ENCODE results near the gene TIMM50.

Gene TIMM50

DNA sequence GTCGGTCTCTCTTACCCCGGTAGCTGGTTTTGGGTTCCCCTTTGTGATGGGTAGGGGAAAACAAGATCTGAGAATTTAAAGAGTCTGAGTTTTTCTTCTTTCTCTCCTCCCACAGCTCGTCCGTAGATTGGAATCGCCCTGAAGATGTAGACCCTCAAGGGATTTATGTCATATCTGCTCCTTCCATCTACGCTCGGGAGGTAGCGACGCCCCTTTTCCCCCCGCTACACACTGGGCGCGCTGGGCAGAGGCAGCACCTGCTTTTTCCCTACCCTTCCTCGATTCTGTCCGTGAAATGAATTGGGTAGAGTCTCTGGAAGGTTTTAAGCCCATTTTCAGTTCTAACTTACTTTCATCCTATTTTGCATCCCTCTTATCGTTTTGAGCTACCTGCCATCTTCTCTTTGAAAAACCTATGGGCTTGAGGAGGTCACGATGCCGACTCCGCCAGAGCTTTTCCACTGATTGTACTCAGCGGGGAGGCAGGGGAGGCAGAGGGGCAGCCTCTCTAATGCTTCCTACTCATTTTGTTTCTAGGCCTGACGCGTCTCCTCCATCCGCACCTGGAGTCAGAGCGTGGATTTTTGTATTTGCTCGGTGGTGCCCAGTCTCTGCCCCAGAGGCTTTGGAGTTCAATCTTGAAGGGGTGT lies 27.2 kb downstream of the TIMM50 start:
- no peaks in the 10 kb centered on the region for H3K36me3 ChIP-seq (ENCODE audit: control insufficient read depth, insufficient read depth, low read length)
- peaks cover 56% of the 10 kb centered on the region for H3K27me3 ChIP-seq (ENCODE audit: control insufficient read depth, insufficient read depth, low read length)
- no peak overlapping the region for H3K4me3 ChIP-seq (ENCODE audit: low read length)
- H3K9ac ChIP-seq (ENCODE audit: low read length): no peak overlapping the region
- no peaks in the 10 kb centered on the region for H3K9me3 ChIP-seq (ENCODE audit: control insufficient read depth, low read length)
- no peaks in the 10 kb centered on the region for H3K4me1 ChIP-seq (ENCODE audit: control insufficient read depth, insufficient read depth, low read length)

DNA sequence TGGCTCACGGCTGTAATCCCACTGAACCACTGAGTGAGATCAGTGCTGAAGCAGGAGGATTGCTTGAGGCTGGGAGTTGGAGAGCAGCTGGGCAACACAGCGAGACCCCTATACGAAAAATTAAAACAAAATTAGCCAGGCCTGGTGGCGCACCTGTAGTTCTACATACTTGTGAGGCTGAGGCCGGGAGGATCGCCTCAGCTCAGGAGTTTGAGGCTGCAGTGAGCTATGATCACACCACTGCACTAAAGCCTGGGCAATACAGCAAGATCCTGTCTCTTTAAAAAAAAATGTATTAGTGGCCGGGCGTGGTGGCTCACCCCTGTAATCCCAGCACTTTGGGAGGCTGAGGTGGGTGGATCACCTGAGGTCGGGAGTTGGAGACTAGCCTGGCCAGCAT lies 28.0 kb downstream of the TIMM50 start:
- peaks cover 55% of the 10 kb centered on the region for H3K27me3 ChIP-seq (ENCODE audit: control insufficient read depth, insufficient read depth, low read length)
- no peaks in the 10 kb centered on the region for H3K36me3 ChIP-seq (ENCODE audit: control insufficient read depth, insufficient read depth, low read length)
- no peak overlapping the region for H3K9ac ChIP-seq (ENCODE audit: low read length)
- H3K4me3 ChIP-seq (ENCODE audit: low read length): no peak overlapping the region
- H3K4me1 ChIP-seq (ENCODE audit: control insufficient read depth, insufficient read depth, low read length): no peaks in the 10 kb centered on the region
- no peaks in the 10 kb centered on the region for H3K9me3 ChIP-seq (ENCODE audit: control insufficient read depth, low read length)

DNA sequence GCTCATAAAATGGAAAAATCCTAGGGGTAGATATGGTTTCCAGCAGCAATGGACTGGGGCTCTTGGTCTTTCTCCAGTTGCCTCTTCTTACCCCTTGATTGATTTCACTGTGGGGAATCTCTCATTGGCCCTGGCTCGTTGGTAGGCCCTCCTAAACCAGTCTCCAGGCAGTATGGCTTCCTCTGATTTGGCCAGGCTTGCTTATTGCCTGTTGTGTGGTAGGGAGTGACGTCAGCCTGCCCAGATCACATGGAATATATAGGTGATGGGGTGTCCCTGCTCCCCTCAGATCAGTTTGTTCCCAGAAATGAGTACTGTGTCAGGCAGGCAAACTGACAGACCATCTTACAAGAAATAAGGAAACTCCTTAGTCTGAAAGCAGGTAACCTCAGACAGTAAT lies 28.6 kb downstream of the TIMM50 start:
- Histone ChIP-seq H3K9ac (ENCODE audit: low read length) (no peak overlapping the region), H3K4me1 (ENCODE audit: control insufficient read depth, insufficient read depth, low read length) (no peaks in the 10 kb centered on the region), H3K9me3 (ENCODE audit: control insufficient read depth, low read length) (no peaks in the 10 kb centered on the region), H3K36me3 (ENCODE audit: control insufficient read depth, insufficient read depth, low read length) (no peaks in the 10 kb centered on the region), H3K27me3 (ENCODE audit: control insufficient read depth, insufficient read depth, low read length) (peaks cover 59% of the 10 kb centered on the region), H3K4me3 (ENCODE audit: low read length) (no peak overlapping the region)

DNA sequence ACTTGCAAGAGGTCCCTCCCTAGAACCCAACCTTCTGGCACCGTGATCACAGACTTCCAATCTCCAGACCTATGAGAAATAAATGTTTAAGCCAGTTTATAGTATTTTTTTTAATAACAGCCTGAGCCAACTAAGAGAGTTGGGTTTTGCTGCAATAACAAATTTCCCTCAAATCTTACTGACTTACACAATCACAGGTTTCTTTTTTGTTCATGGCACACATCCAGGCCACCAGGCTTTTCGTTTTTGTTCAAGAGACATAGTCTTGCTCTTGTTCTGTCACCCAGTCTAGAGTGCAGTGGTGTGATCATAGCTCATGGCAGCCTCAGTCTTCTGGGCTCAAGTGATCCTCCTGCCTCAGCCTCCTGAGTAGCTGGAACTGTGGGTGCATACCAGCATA lies 32.4 kb downstream of the TIMM50 start:
- peaks cover 59% of the 10 kb centered on the region for H3K27me3 ChIP-seq (ENCODE audit: control insufficient read depth, insufficient read depth, low read length)
- no peaks in the 10 kb centered on the region for H3K9me3 ChIP-seq (ENCODE audit: control insufficient read depth, low read length)
- peaks cover 6% of the 10 kb centered on the region for H3K4me1 ChIP-seq (ENCODE audit: control insufficient read depth, insufficient read depth, low read length)
- no peaks in the 10 kb centered on the region for H3K36me3 ChIP-seq (ENCODE audit: control insufficient read depth, insufficient read depth, low read length)
- no peak overlapping the region for H3K4me3 ChIP-seq (ENCODE audit: low read length)
- H3K9ac ChIP-seq (ENCODE audit: low read length): no peak overlapping the region

DNA sequence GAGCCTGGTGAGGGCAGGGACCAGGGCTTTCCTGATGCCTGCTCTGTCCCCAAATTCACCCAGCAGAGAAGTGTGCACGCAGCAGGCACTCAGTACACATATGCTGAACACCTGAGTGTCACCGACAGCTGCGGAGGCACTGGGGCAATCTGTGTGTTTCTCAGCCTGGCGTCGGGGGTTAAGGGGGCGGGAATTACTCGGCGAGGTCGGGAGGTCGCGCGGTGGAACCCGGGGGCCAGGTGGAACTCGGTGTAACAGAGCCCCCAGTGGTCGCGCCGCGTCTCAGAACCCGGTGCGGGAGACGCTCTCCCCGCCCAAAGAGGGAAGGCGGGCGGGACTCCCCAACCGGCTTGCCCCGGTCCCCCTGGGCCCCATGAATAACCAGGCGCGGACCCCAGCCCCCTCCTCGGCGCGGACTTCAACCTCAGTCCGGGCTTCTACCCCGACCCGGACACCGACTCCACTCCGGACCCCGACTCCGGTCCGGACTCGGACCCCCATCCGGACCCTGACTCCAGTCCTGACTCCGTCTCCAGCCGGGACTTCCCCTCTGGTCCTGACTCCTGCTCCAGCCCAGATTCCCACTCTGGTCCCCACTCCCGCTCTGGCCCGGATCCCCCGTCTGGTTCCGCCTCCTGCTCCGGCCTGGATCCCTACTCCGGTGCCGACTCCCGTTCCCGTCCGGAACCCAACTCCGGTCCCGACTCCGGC lies 34.4 kb downstream of the TIMM50 start, which contains the start of gene SELENOV:
Gene SELENOV (plus strand): TSS at position 300 of the 711 bp plus-strand sequence. CDS start 74 bp downstream, at position 374.
- Histone ChIP-seq H3K36me3 (ENCODE audit: control insufficient read depth, insufficient read depth, low read length) (no peaks in the 10 kb centered on the region), H3K9me3 (ENCODE audit: control insufficient read depth, low read length) (no peaks in the 10 kb centered on the region), H3K27me3 (ENCODE audit: control insufficient read depth, insufficient read depth, low read length) (peaks cover 56% of the 10 kb centered on the region), H3K9ac (ENCODE audit: low read length) (peak within 1 kb of the TSS; percentile 15), H3K4me1 (ENCODE audit: control insufficient read depth, insufficient read depth, low read length) (peaks cover 6% of the 10 kb centered on the region), H3K4me3 (ENCODE audit: low read length) (no peak within 1 kb of the TSS)

DNA sequence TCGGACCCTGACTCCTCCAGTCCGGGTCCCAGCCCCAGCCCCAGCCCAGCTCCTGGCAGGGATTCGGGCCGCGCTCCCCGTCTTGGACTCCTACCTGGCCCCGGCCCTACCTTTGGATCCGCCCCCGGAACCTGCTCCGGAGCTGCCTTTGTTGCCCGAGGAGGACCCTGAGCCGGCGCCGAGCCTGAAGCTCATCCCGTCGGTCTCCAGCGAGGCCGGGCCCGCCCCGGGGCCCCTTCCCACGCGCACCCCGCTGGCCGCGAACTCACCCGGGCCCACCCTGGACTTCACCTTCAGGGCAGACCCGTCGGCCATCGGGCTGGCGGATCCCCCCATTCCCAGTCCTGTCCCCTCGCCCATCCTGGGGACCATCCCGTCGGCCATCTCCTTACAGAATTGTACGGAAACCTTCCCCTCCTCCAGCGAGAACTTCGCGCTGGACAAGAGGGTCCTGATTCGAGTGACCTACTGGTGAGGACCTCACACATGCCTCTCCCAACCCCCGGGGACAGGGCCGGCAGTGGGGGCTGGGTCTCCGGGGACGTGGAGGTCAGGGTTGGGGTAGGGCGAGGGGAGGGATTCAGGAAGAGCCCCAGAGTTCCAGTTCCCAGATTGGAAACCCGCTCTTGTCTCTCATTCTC lies 35.0 kb downstream of the TIMM50 start:
- Histone ChIP-seq H3K4me1 (ENCODE audit: control insufficient read depth, insufficient read depth, low read length) (peaks cover 6% of the 10 kb centered on the region), H3K9me3 (ENCODE audit: control insufficient read depth, low read length) (no peaks in the 10 kb centered on the region), H3K36me3 (ENCODE audit: control insufficient read depth, insufficient read depth, low read length) (no peaks in the 10 kb centered on the region), H3K27me3 (ENCODE audit: control insufficient read depth, insufficient read depth, low read length) (peaks cover 56% of the 10 kb centered on the region), H3K9ac (ENCODE audit: low read length) (no peak overlapping the region), H3K4me3 (ENCODE audit: low read length) (no peak overlapping the region)

DNA sequence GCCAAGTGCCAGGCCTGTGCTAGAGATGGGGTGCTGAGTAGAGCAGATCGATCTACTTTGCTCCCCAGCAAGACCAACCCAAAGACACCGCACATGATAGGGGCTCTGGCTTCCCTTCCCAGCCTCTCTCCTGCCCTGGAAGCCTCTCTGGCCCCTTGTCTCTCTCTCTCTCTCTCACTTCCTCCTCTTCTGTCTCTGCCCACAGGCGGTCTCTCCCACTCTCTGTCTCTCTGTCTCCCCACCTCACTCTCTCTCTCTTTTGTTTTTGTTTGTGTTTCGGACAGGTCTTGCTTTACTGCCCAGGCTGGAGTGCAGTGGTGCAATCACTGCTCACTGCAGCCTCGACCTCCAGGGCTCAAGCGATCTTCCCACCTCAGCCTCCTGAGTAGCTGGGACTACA lies 35.6 kb downstream of the TIMM50 start:
- no peak overlapping the region for H3K9ac ChIP-seq (ENCODE audit: low read length)
- no peak overlapping the region for H3K4me3 ChIP-seq (ENCODE audit: low read length)
- H3K27me3 ChIP-seq (ENCODE audit: control insufficient read depth, insufficient read depth, low read length): peaks cover 56% of the 10 kb centered on the region

DNA sequence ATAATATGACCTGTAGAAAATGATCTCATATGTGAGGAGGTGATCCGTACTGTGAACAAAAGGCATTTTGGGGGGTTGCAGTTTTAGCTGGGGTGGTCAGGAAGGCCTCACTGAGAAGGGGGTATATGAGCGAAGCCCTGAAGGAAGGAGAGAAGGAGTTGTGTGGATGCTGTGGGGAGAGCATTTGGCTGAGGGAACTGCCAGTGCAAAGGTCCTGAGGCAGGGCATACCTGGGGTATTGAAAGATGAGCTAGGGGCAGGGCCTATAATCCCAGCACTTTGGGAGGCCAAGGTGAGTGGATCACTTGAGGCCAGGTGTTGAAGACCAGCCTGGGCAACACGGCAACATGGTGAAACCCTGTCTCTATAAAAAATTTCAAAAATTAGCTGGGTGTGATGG lies 36.8 kb downstream of the TIMM50 start:
- peaks cover 53% of the 10 kb centered on the region for H3K27me3 ChIP-seq (ENCODE audit: control insufficient read depth, insufficient read depth, low read length)

More for the DNA sequence above, 35.6 kb downstream of the TIMM50 start:
- H3K9me3 ChIP-seq (ENCODE audit: control insufficient read depth, low read length): no peaks in the 10 kb centered on the region
- peaks cover 6% of the 10 kb centered on the region for H3K4me1 ChIP-seq (ENCODE audit: control insufficient read depth, insufficient read depth, low read length)
- no peaks in the 10 kb centered on the region for H3K36me3 ChIP-seq (ENCODE audit: control insufficient read depth, insufficient read depth, low read length)

DNA sequence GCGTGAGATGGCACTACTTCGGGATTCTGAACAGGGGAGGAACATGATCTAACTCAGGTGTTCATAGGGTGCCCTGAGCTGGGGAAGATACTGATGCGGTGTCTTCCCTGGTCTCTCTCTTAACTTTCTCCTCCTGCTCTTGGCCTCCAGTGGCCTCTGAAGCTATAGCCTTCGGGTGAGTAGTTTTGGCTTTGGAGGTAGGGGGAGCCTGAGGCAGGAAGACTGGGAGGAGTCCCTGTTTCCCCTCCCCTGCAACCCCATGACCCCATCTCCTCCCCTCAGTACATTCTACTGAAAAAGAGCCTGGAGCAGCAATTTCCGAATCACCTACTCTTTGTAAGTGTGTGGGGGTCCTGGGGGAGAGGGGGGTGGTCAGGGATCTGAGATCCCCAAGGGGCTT lies 37.8 kb downstream of the TIMM50 start:
- Histone ChIP-seq H3K4me1 (ENCODE audit: control insufficient read depth, insufficient read depth, low read length) (peaks cover 6% of the 10 kb centered on the region), H3K4me3 (ENCODE audit: low read length) (no peak overlapping the region), H3K9me3 (ENCODE audit: control insufficient read depth, low read length) (no peaks in the 10 kb centered on the region), H3K36me3 (ENCODE audit: control insufficient read depth, insufficient read depth, low read length) (no peaks in the 10 kb centered on the region), H3K9ac (ENCODE audit: low read length) (no peak overlapping the region), H3K27me3 (ENCODE audit: control insufficient read depth, insufficient read depth, low read length) (peaks cover 49% of the 10 kb centered on the region)

More for the DNA sequence above, 36.8 kb downstream of the TIMM50 start:
- H3K36me3 ChIP-seq (ENCODE audit: control insufficient read depth, insufficient read depth, low read length): no peaks in the 10 kb centered on the region
- peaks cover 6% of the 10 kb centered on the region for H3K4me1 ChIP-seq (ENCODE audit: control insufficient read depth, insufficient read depth, low read length)
- H3K9me3 ChIP-seq (ENCODE audit: control insufficient read depth, low read length): no peaks in the 10 kb centered on the region
- H3K4me3 ChIP-seq (ENCODE audit: low read length): no peak overlapping the region
- H3K9ac ChIP-seq (ENCODE audit: low read length): no peak overlapping the region

DNA sequence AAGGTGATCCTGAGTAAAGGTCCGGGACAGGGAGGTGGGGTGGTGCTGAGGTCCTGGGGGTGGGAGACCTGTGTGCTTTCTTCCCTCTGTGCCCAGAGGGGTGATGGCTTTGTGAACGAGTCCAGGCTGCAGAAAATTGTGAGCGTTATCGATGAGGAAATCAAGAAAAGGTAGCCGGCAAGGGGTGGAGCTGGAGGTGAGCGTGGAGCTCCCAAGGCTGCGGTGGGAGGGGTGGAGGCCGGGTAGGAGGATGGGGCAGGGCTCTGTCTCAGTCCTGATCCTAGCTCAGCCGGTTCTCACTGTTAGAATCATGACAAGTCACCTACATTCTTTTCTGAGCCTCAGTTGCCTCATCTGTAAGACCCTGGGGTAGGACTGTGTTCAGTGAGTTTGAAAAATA lies 38.3 kb downstream of the TIMM50 start:
- Histone ChIP-seq H3K4me1 (ENCODE audit: control insufficient read depth, insufficient read depth, low read length) (peaks cover 6% of the 10 kb centered on the region), H3K9me3 (ENCODE audit: control insufficient read depth, low read length) (no peaks in the 10 kb centered on the region), H3K9ac (ENCODE audit: low read length) (no peak overlapping the region), H3K36me3 (ENCODE audit: control insufficient read depth, insufficient read depth, low read length) (no peaks in the 10 kb centered on the region), H3K4me3 (ENCODE audit: low read length) (no peak overlapping the region), H3K27me3 (ENCODE audit: control insufficient read depth, insufficient read depth, low read length) (peaks cover 43% of the 10 kb centered on the region)

DNA sequence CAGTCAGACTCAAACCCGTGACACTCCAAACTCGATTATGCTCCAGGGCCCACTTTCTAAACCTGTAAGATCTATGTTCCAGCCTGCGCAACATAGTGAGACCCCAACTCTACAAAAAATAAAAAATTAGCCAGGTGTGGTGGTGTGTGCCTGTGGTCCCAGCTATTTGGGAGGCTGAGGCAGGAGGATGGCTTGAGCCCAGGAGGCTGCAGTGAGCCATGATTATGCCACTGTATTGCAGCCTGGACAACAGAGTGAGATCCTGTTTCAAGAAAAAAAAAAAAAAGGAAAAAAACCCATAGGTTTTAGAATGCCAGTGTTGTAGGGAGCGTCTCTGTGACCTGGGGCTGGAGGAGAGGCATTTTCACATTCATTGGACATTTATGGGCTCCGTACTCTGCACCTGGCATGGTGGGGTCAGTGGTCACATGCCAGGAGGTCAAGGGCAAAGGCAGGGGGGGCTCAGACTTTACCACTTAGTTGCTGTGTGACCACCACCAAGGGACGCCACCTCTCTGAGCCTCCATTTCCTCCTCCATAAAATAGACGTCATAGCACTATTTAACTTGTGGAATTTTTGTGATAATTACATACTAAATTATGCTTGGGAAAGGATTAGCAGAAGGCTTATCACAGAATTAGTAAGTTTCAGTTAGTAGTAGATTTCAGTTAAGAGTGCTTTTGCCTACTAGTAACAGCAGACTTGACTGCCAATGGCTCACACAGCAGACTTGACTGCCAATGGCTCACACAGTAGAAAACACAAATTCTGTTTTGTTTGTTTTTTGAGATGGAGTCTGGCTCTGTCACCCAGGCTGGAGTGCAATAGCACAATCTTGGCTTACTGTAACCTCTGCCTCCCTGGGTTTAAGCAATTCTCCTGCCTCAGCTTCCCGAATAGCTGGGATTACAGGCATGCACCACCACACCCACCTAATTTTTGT lies 40.2 kb downstream of the TIMM50 start:
- Histone ChIP-seq H3K9me3 (ENCODE audit: control insufficient read depth, low read length) (no peaks in the 10 kb centered on the region), H3K4me3 (ENCODE audit: low read length) (no peak overlapping the region), H3K9ac (ENCODE audit: low read length) (no peak overlapping the region), H3K27me3 (ENCODE audit: control insufficient read depth, insufficient read depth, low read length) (peaks cover 25% of the 10 kb centered on the region), H3K4me1 (ENCODE audit: control insufficient read depth, insufficient read depth, low read length) (no peaks in the 10 kb centered on the region), H3K36me3 (ENCODE audit: control insufficient read depth, insufficient read depth, low read length) (no peaks in the 10 kb centered on the region)

Data from mucosa of stomach (tissue), 1 donor.